GM23248 (cell line): ENCODE data around the gene PLCB2. TPM values are rescaled to one million over a fixed set of nuclear protein-coding genes. Genes with fewer than 3 reads are reported as not detected.

Experiments used
- DNase-seq: peaks from one replicate; pipeline ENCODE4 v3.0.0-alpha.2; 2015
- H2AFZ ChIP-seq: fragments of 200-600 bp; sonication (generic); 2 replicates; pipeline ENCODE4 v1.6.1; 2016; ENCODE audit warnings: antibody characterized with exemption
- H3F3A ChIP-seq: fragments of 200-600 bp; sonication (generic); 2 replicates; pipeline ENCODE4 v1.6.1; 2016; ENCODE audit warnings: mild to moderate bottlenecking, antibody characterized with exemption, mixed run types; ENCODE audit not compliant: insufficient read depth
- H3K27ac ChIP-seq: fragments of 200-600 bp; sonication (generic); 2 replicates; pipeline ENCODE4 v1.5.1; 2016; ENCODE audit warnings: mild to moderate bottlenecking
- H3K27me3 ChIP-seq: fragments of 200-600 bp; sonication (generic); replicated peaks from 2 replicates; pipeline ENCODE4 v1.6.1; 2016; ENCODE audit warnings: mild to moderate bottlenecking; ENCODE audit not compliant: insufficient read depth
- H3K36me3 ChIP-seq: fragments of 200-600 bp; sonication (generic); 2 replicates; pipeline ENCODE4 v1.6.1; 2016; ENCODE audit warnings: low read depth, mild to moderate bottlenecking
- H3K4me1 ChIP-seq: fragments of 200-600 bp; sonication (generic); 2 replicates; pipeline ENCODE4 v1.6.1; 2016; ENCODE audit warnings: mild to moderate bottlenecking; ENCODE audit not compliant: insufficient read depth
- H3K4me2 ChIP-seq: fragments of 200-600 bp; sonication (generic); one replicate; pipeline ENCODE4 v1.6.1; 2016; ENCODE audit warnings: mild to moderate bottlenecking; ENCODE audit not compliant: unreplicated experiment
- H3K4me3 ChIP-seq: fragments of 200-600 bp; sonication (generic); 2 replicates; pipeline ENCODE4 v1.5.1; 2016; ENCODE audit warnings: mild to moderate bottlenecking
- H3K79me2 ChIP-seq: fragments of 200-600 bp; sonication (generic); 2 replicates; pipeline ENCODE4 v1.6.1; 2016; ENCODE audit warnings: mild to moderate bottlenecking; ENCODE audit not compliant: insufficient read depth
- H3K9ac ChIP-seq: fragments of 200-600 bp; sonication (generic); 2 replicates; pipeline ENCODE4 v1.6.1; 2016; ENCODE audit warnings: mild to moderate bottlenecking
- H3K9me2 ChIP-seq: fragments of 200-600 bp; sonication (generic); 2 replicates; pipeline ENCODE4 v1.6.1; 2016; ENCODE audit warnings: mixed run types, mild to moderate bottlenecking, moderate library complexity; ENCODE audit not compliant: insufficient read depth
- H3K9me3 ChIP-seq: fragments of 200-600 bp; sonication (generic); one replicate; pipeline ENCODE4 v1.6.1; 2017; ENCODE audit warnings: low read depth
- H4K20me1 ChIP-seq: fragments of 200-600 bp; sonication (generic); 2 replicates; pipeline ENCODE4 v1.6.0; 2016; ENCODE audit not compliant: insufficient read depth
- EZH2 ChIP-seq: fragments of 200-600 bp; sonication (generic); IDR thresholded peaks from 2 replicates; pipeline ENCODE4 v1.6.1; 2018; ENCODE audit warnings: antibody characterized with exemption, mild to moderate bottlenecking; ENCODE audit not compliant: insufficient read depth, poor library complexity, severe bottlenecking
- EZH2phosphoT487 ChIP-seq: fragments of 200-600 bp; sonication (generic); IDR thresholded peaks from 2 replicates; pipeline ENCODE4 v1.6.1; 2018; ENCODE audit warnings: antibody characterized with exemption, moderate library complexity, mild to moderate bottlenecking, low read depth; ENCODE audit not compliant: insufficient read depth
- WGBS, 2 experiments: methylation state at CpG; one replicate each; pipeline ENCODE4 v1.1.6; 2015 to 2017; ENCODE audit warnings: low lambda C conversion rate in 2 of 2, low coverage in 1 of 2; ENCODE audit errors: missing lambda C conversion rate in 2 of 2; 5-methylcytosine and 5-hydroxymethylcytosine counted together
- in situ Hi-C: fragments of 300-500 bp; cut with MboI; formaldehyde crosslinking; loops from 2 replicates; pipeline ENCODE4 v1.15.0; 2020
- polyA plus RNA-seq: library from polyadenylated mRNA; unstranded; fragments of >200 nt; fragmentation: Nextera tagmentation; extraction: Ambion mirVana; gene quantifications from 2 replicates; pipeline ENCODE4 v1.2.1, GENCODE V29; 2016
- total RNA-seq: library from RNA; depleted of rRNA; stranded (reverse); fragments of >200 nt; shearing (Covaris generic); gene quantifications from 2 replicates; pipeline ENCODE4 v1.2.3, GENCODE V29; 2014

PLCB2 gene
- total and polyA plus RNA-seq, 2 experiments from 2014 or later = 0.54 to 1.1 TPM

GRCh38 chr15:40243126-40243810 lies 64.5 kb downstream of the PLCB2 start:
- TF ChIP-seq EZH2 (no peak), EZH2phosphoT487 (no peak)
- DNase-seq = no peak
- no peak overlapping the region for H2AFZ ChIP-seq
- no peaks in the 10 kb centered on the region for H3F3A ChIP-seq
- H3K4me2 ChIP-seq = no peak overlapping the region
- H3K27ac ChIP-seq = no peak overlapping the region
- 0 out of 2 replicates have a peak, but pooled peaks cover 9% of the 10 kb centered on the region for H3K27me3 ChIP-seq
- H3K9me2 ChIP-seq = no peaks in the 10 kb centered on the region
- H3K9me3 ChIP-seq = no peaks in the 10 kb centered on the region
- in situ Hi-C loops = no loop called here
- 73 to 75% methylated on average over 9 of the region's 9 CpGs for WGBS, 2 experiments
- peaks cover 5% of the 10 kb centered on the region; the same call in 1 of the 2 replicates for H3K4me1 ChIP-seq
- H3K79me2 ChIP-seq = no peaks in the 10 kb centered on the region
- no peak overlapping the region for H3K9ac ChIP-seq
- no peak overlapping the region for H3K4me3 ChIP-seq
- no peaks in the 10 kb centered on the region for H4K20me1 ChIP-seq
- no peaks in the 10 kb centered on the region for H3K36me3 ChIP-seq

- WGBS, 2 experiments = 84 to 88% methylated on average over 5 of the region's 5 CpGs
- H4K20me1 ChIP-seq = no peaks in the 10 kb centered on the region
These were observed 65.1 kb downstream of the PLCB2 start for GRCh38 chr15:40242601-40243000.

GRCh38 chr15:40242213-40242599 lies 65.5 kb downstream of the PLCB2 start:
- H3K4me2 ChIP-seq = no peak overlapping the region
- H3K36me3 ChIP-seq = no peaks in the 10 kb centered on the region
- H2AFZ ChIP-seq = no peak overlapping the region
- no peak for DNase-seq
- H3K27ac ChIP-seq = no peak overlapping the region
- H3K4me3 ChIP-seq = no peak overlapping the region
- H3K9me3 ChIP-seq = no peaks in the 10 kb centered on the region
- H3K27me3 ChIP-seq = 0 out of 2 replicates have a peak, but pooled peaks cover 3% of the 10 kb centered on the region
- in situ Hi-C loops = no loop called here
- peaks cover 5% of the 10 kb centered on the region; the same call in 1 of the 2 replicates for H3K4me1 ChIP-seq
- H4K20me1 ChIP-seq = no peaks in the 10 kb centered on the region
- H3K79me2 ChIP-seq = no peaks in the 10 kb centered on the region
- no peaks in the 10 kb centered on the region for H3F3A ChIP-seq
- TF ChIP-seq EZH2phosphoT487 = no peak
- TF ChIP-seq EZH2 = no peak
- 86 to 93% methylated on average over 10 of the region's 10 CpGs for WGBS, 2 experiments
- H3K9ac ChIP-seq = no peak overlapping the region
- H3K9me2 ChIP-seq = no peaks in the 10 kb centered on the region

More at GRCh38 chr15:40242601-40243000, 65.1 kb downstream of the PLCB2 start:
- no peak overlapping the region for H3K9ac ChIP-seq
- no peaks in the 10 kb centered on the region for H3F3A ChIP-seq
- peaks cover 5% of the 10 kb centered on the region; the same call in 1 of the 2 replicates for H3K4me1 ChIP-seq
- no peak overlapping the region for H3K4me3 ChIP-seq
- 0 out of 2 replicates have a peak, but pooled peaks cover 6% of the 10 kb centered on the region for H3K27me3 ChIP-seq
- H3K4me2 ChIP-seq = no peak overlapping the region
- no peak overlapping the region for H2AFZ ChIP-seq
- no peak for TF ChIP-seq EZH2phosphoT487
- TF ChIP-seq EZH2 = no peak
- no peaks in the 10 kb centered on the region for H3K9me3 ChIP-seq
- no peak for DNase-seq
- H3K9me2 ChIP-seq = no peaks in the 10 kb centered on the region
- H3K79me2 ChIP-seq = no peaks in the 10 kb centered on the region
- in situ Hi-C loops = no loop called here
- no peaks in the 10 kb centered on the region for H3K36me3 ChIP-seq
- H3K27ac ChIP-seq = no peak overlapping the region

- in situ Hi-C loops = no loop called here
These were observed 66.2 kb downstream of the PLCB2 start for GRCh38 chr15:40241269-40242212.

More at GRCh38 chr15:40241269-40242212, 66.2 kb downstream of the PLCB2 start:
- Histone ChIP-seq H3F3A (no peaks in the 10 kb centered on the region), H3K27ac (no peak overlapping the region), H3K27me3 (0 out of 2 replicates have a peak, but pooled peaks cover 3% of the 10 kb centered on the region), H2AFZ (no peak overlapping the region), H3K9ac (no peak overlapping the region), H3K4me1 (peaks cover 5% of the 10 kb centered on the region; the same call in 1 of the 2 replicates), H3K4me2 (no peak overlapping the region), H3K4me3 (no peak overlapping the region), H4K20me1 (no peaks in the 10 kb centered on the region), H3K36me3 (no peaks in the 10 kb centered on the region), H3K9me3 (no peaks in the 10 kb centered on the region), H3K9me2 (no peaks in the 10 kb centered on the region), H3K79me2 (no peaks in the 10 kb centered on the region)
- TF ChIP-seq EZH2 = no peak
- no peak for TF ChIP-seq EZH2phosphoT487
- 84 to 87% methylated on average over 13 to 14 of the region's 14 CpGs for WGBS, 2 experiments
- no peak for DNase-seq
